ENCODE data around the gene KCNH6.
A peak's percentile ranks its signal among the peaks of the same experiment; 100 is the strongest.

The KCNH6 gene

GRCh38 chr17:63555500-63556156, 32.5 kb downstream of the KCNH6 start:
- no peak for DNase-seq

GRCh38 chr17:63557416-63557815, 34.3 kb downstream of the KCNH6 start:
- no peak for DNase-seq

GRCh38 chr17:63558441-63558840, 35.3 kb downstream of the KCNH6 start:
- no peak for DNase-seq

- no peak for DNase-seq
Observed at GRCh38 chr17:63561819-63562218, 38.7 kb downstream of the KCNH6 start.

DNA sequence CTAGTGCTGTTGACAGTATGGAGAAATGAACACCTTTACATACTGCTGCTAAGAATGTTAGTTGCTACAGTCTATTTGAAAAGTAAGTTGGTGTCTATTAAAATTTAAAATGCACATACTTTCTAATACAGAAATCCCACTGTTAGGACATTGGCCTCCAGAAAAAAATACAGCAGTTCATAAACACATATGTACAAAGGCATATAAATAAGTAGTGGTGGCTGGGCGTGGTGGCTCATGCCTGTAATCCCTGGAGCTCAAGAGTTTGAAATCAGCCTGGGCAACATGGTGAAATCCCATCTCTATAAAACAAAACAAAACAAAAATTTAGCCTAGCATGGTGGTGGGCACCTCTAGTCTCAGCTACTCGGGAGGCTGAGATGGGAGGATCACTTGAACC, 40.2 kb downstream of the KCNH6 start:
- DNase-seq, result no peak

- DNase-seq, result no peak
Observed at GRCh38 chr17:63564562-63564961, 41.4 kb downstream of the KCNH6 start.

- no peak for DNase-seq
Observed at GRCh38 chr17:63567229-63567628, 44.1 kb downstream of the KCNH6 start.

GRCh38 chr17:63568563-63568962, 45.4 kb downstream of the KCNH6 start:
- no peak for DNase-seq

DNA sequence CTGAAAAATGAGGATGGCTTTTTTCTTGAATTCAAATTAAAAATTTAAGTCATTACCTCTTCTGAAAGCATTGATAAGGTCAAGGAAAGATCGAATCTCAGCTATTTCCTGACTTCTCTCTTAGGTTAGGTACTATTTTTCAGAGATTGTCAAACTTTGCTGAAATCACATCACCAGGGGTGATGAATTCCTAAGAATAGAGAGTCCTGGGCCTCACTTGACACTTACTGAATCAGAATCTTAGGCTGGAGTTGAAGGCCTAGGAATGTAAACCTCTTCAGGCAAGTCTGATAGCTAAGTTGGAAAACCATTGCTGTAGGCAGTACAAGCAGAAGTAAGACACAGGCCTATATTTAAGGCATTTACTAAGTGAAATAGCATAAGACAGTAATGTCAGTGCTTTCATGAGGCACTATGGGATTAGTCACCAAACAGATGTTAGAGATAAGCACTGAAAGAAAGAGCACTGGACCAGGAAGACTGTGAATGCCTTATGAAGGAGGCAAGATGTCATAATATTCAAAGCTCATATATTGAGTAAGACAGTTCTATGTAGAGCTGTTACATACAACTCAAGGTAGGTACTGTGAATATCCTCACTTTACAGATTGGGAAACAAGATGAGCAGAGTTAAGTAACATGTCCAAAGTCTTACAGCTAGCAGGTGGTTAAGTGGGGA, 48.6 kb downstream of the KCNH6 start:
- DNase-seq, result peak; percentile 66

DNA sequence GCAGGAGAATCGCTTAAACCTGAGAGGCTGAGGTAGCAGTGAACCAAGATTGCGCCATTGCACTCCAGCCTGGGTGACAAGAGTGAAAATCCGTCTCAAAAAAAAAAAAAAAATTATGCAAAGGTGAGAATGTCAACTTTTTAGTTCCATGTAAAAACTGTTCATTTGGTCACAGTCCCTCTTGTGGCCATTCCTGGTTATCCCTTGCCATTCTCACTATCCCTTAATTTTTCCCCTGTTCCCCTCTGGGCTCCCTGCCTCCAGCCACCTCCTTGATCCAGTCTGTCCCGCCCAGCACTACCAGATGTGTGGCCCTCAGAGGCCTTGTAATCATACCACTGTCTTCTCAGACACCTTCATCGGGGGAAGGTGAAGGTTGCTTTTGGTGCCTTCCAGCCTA, 50.5 kb downstream of the KCNH6 start:
- no peak for DNase-seq

DNA sequence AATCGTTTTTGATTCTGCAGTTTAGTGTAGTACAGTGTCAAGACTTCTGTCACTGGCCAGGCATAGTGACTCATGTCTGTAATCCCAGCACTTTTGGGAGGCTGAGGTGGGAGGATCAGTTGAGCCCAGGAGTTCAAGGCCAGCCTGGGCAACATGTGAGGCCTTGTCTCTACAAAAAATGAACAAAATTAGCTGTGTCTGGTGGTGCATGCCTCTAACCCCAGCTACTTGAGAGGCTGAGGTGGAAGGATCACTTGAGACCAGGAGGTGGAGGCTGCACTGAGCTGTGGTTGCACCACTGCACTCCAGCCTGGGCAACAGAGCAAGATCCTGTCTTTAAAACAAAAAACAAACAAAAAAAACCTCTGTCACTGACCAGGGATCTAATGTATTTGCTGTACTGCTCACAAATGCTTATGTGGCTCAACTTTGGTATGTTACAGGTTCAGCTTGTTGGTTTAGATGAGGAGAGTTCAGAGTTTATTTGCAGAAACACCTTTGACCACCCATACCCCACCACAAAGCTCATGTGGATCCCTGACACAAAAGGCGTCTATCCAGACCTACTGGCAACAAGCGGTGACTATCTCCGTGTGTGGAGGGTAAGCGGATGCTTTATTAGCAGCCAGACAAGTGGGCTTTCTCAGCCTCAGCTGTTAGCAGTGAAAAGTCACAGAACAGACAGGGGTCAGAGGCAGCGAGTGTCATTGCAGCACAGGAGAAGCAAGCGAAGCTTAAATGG, 55.0 kb downstream of the KCNH6 start:
- no peak for DNase-seq

- DNase-seq, result no peak
Observed at GRCh38 chr17:63578769-63579111, 55.6 kb downstream of the KCNH6 start.

GRCh38 chr17:63579633-63580032, 56.5 kb downstream of the KCNH6 start:
- no peak for DNase-seq

GRCh38 chr17:63587770-63588169, 64.6 kb downstream of the KCNH6 start:
- DNase-seq, result no peak

GRCh38 chr17:63588797-63589196, 65.6 kb downstream of the KCNH6 start:
- no peak for DNase-seq

DNA sequence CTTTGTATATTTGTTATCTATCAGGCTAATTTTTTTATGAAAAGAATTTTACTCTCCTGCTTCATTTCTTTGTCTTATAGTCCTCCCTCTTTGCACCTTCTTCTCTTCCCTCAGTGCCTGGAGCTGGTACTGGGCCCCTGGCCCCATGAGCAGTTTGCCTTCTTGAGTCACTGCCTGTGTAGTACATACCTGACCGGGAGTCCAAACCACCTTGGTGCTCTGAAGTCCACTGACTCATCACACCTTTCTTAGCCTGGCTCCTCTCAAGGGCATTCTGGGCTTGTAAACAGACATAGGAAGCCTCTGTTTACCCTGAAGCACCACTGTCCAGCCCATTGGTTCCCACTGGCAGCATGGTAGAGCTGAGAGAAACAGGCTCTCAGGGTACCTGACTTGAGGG, 66.5 kb downstream of the KCNH6 start:
- DNase-seq, result no peak

DNA sequence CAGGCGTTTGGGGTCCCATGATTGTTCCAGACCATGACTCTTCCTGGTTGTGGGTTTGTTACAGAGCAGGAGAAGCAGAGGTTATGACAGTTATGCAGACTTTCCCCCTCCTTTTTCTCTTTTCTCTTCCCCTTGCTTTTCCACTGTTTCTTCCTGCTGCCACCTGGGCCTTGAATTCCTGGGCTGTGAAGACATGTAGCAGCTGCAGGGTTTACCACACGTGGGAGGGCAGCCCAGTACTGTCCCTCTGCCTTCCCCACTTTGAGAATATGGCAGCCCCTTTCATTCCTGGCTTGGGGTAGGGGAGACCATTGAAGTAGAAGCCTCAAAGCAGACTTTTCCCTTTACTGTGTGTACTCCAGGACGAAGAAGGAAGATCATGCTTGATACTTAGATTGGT, 69.6 kb downstream of the KCNH6 start:
- no peak for DNase-seq

GRCh38 chr17:63595132-63595531, 72.0 kb downstream of the KCNH6 start:
- DNase-seq, result no peak
